ENCODE data around the gene RAB7B. TPM values are rescaled to one million over a fixed set of nuclear protein-coding genes. Genes with fewer than 3 reads are reported as not detected.

The RAB7B gene
- polyA plus RNA-seq, 12 donors = 8.7 to 19.4 (median 10.0) TPM; not detected in 1

DNA sequence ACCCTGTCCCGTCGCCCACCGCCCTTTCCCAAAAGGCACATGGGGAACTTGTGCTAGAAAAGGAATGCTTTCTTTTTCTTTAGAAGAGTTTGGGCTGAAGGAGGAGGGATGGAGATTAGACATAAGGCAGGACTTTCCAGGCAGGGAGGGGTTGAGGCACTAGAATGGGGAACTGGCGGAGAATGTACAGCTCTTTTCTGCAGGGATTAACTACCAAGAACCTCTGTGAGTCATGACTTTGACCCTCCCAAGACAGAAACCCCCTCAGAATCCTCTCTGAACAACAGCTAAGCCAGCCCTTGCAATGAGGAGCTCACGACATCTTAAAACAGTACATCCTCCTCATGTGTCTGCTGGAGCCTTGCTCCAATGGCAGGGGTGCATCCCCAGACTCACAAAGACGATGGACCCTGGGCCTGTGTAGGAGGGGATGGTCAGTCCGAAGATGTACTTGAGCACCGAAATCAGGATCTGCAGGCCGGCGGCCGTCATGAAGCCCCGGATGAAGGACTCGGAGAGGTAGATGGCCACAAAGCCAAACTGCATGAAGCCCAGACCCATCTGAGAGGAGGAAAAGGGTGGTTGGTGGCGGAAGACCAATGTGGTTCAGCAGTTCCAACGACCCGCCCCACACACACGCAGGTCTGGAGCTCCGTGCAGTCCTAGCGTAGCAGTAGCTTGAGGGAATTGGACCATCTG is 73.5 kb downstream of the RAB7B start:
- no peak for DNase-seq

DNA sequence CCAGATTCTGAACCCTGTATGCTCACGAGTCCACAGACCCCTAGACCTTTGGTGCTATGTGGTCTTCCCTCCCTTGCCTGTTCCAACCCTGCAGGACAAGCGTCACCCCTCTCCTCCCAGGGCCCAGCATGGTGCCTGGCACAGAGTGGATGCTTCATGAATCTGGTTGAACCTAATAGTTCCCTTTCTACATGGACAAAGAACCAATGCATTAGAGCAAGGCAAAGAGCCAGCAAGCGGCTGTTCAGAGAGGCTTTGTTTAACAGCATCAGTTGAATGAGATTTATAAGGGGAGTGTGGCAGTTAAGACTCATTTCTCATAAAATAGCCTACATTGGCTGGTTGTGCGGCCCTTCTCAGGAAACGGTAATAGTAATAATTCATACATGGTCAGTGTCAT is 74.9 kb downstream of the RAB7B start:
- no peak for DNase-seq

DNA sequence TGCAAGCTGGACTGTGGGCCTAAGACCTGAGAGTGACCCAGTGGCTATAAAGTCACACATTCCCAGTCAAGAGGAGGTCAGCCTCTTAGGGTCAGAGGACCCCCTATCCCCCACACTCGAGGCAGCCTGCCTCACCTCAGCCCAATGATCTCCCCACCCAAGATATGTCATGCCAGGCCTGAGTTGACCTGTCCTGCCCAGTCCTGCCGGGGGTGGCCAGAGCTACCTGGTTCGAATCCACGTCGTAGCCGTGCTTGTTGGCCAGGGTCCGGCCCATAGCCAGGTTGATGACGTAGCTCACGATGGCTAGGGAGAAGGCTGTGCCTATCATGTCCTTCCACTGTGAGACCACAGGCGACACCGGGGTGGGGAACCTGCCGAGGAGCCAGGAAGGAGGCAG is 75.5 kb downstream of the RAB7B start:
- no peak for DNase-seq

DNA sequence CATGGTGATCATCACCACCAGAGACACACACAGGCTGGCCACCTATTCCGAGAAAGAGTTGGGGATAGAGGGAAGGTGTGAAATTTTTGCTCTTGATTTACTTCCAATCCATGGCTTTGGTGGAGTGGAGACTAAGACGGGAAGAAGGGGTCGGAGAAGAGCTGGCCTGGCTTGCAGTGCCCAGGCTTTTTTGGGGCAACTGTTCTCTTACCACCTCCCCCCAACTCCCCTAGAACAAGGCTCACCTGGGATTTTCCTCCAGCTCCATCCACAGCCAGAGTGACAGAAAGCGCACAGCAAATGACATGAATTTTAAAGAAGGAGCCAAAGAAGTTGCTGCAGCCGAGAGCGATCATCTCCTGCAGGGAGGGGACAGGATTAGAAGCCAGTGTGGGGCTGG is 75.9 kb downstream of the RAB7B start:
- no peak for DNase-seq

Other genes starting within 250 kb of the RAB7B start
- gene RAB29, start 227.9 kb downstream of the RAB7B start, polyA plus RNA-seq (ENCODE audit: insufficient read length in 12 of 12) = 100 to 1,000 TPM in 1 of 12 donors, 10 to 100 TPM in 1, 1 to 10 TPM in 10; 3.1 to 130 (median 3.5) TPM
- gene SLC41A1, start 190.2 kb downstream of the RAB7B start, polyA plus RNA-seq (ENCODE audit: insufficient read length in 12 of 12) = 10 to 100 TPM in 11 of 12 donors, not detected in 1; 18.9 to 38.8 (median 30.8) TPM
- gene PM20D1, start 153.3 kb downstream of the RAB7B start, polyA plus RNA-seq (ENCODE audit: insufficient read length in 12 of 12) = under 1 TPM in 5 of 12 donors, not detected in 7; 0.11 to 0.88 (median 0.29) TPM
- under 1 TPM in 6 of 12 donors, not detected in 6; 0.05 to 0.27 (median 0.09) TPM for gene SLC26A9, start 59.9 kb downstream of the RAB7B start, polyA plus RNA-seq (ENCODE audit: insufficient read length in 12 of 12)
- under 1 TPM in 10 of 12 donors, not detected in 2; 0.07 to 0.98 (median 0.26) TPM for gene CTSE, start 20.5 kb upstream of the RAB7B start, polyA plus RNA-seq (ENCODE audit: insufficient read length in 12 of 12)
- gene RHEX, start 49.8 kb upstream of the RAB7B start, polyA plus RNA-seq (ENCODE audit: insufficient read length in 12 of 12) = 1 to 10 TPM in 3 of 12 donors, under 1 TPM in 6, not detected in 3; 0.26 to 3.7 (median 0.51) TPM
- under 1 TPM in 10 of 12 donors, not detected in 2; 0.19 to 0.59 (median 0.34) TPM for gene AVPR1B, start 114.0 kb upstream of the RAB7B start, polyA plus RNA-seq (ENCODE audit: insufficient read length in 12 of 12)
- 1 to 10 TPM in 10 of 12 donors, not detected in 2; 3.1 to 5.4 (median 4.5) TPM for gene FAM72A, start 199.4 kb upstream of the RAB7B start, polyA plus RNA-seq (ENCODE audit: insufficient read length in 12 of 12)
- gene SRGAP2, start 200.1 kb upstream of the RAB7B start, polyA plus RNA-seq (ENCODE audit: insufficient read length in 12 of 12) = 10 to 100 TPM in 11 of 12 donors, not detected in 1; 58.8 to 88.3 (median 76.3) TPM

Measured in muscle of arm (tissue), 12 donors.